ENCODE results near the gene SYNGR3.

Gene SYNGR3

DNA sequence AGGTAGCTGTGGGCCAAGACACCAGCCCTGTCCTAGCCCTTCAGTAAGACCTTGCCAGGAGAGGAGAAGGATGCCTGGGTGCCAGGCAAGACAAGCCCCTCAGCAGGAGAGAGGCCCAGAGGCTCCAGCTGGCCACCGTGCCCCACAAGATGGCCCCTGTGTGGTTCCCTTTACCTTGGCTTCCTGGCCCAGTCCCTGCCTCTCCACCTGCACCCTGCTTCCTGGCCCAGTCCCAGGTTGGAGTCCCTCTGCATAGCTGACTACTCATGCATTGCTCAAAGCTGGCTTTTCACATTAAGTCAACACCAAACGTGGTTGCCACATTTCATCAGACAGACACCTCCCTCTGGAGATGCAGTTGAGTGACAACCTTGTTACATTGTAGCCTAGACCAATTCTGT is 4.0 kb downstream of the SYNGR3 start:
- no peak overlapping the region for H4K5ac ChIP-seq (ENCODE audit: low read length)
- no peaks in the 10 kb centered on the region for H3K79me1 ChIP-seq (ENCODE audit: low read length)
- WGBS (ENCODE audit: extremely low coverage, insufficient coverage, low lambda C conversion rate): no CpG with 5 or more reads among the region's 2 CpGs
- no peak overlapping the region for H3K18ac ChIP-seq (ENCODE audit: low read length)
- no peaks in the 10 kb centered on the region for H3K4me1 ChIP-seq (ENCODE audit: control insufficient read depth, low read depth, low read length)
- no peaks in the 10 kb centered on the region for H3K36me3 ChIP-seq (ENCODE audit: control insufficient read depth, insufficient read depth, low read length)
- no peak overlapping the region for H3K4me3 ChIP-seq (ENCODE audit: low read length)
- no peak overlapping the region for H3K56ac ChIP-seq (ENCODE audit: low read length)
- no peak overlapping the region for H2AK5ac ChIP-seq (ENCODE audit: low read length)
- H3K4me2 ChIP-seq (ENCODE audit: low read length): no peak overlapping the region
- H3K9ac ChIP-seq (ENCODE audit: low read length): no peak overlapping the region
- H3K79me2 ChIP-seq (ENCODE audit: control insufficient read depth, insufficient read depth, low read length): no peaks in the 10 kb centered on the region
- H2BK15ac ChIP-seq (replicated peaks; ENCODE audit: low read depth): no peak overlapping the region
- no peak overlapping the region for H2BK5ac ChIP-seq (ENCODE audit: low read length)
- no peak overlapping the region for H4K8ac ChIP-seq (ENCODE audit: low read depth, low read length)
- H3K27me3 ChIP-seq (ENCODE audit: insufficient read depth, low read length, poor library complexity): peaks cover 3% of the 10 kb centered on the region
- no peak overlapping the region for H2BK120ac ChIP-seq (ENCODE audit: low read depth, low read length)
- no peak overlapping the region for H3K23ac ChIP-seq (ENCODE audit: low read length)
- no peak for DNase-seq
- no peak overlapping the region for H3K4ac ChIP-seq (ENCODE audit: low read depth, low read length)
- no peak overlapping the region for H3K27ac ChIP-seq (ENCODE audit: low read depth, low read length)

DNA sequence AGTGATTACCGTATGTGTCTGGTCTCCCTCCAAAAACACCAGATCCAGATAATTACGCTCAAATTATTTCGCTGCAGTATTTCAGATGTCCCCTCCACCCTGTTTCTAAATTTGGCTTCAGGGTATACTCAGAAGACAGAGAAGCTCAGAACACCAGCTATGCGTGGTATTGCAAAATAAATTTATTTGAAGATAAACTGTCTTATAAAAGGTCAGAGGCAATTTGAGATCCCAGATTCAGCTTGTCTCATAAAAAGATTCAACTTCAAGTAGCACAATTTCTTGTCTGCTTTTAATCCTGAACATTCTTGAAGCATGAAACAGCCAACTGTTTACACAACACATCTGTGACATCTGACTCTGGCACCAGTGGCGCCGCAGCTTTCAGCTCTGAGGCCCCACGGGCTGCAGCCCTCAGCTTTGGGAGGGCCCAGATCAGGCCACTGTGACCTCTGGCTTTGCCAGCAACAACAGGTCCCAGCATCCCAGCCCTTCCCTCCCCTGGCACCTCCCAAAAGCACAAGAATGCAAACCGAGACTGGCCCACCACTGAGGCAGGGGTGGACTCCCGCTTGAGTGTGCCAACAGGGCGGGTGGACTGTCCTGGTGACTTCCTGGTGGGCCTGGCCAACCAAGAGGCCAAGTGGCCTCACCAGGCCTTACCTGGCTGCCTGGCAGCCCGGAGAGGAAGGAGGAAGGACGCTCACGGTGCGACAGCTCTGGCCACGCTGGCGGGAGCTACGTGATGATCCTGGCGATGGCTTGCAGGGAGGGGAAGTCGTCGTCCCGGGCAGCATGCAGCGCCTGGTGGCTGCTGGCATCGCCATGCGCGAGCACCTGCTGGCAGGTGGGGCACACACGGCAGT is 8.0 kb downstream of the SYNGR3 start:
- Histone ChIP-seq H3K23ac (ENCODE audit: low read length) (no peak overlapping the region), H3K79me1 (ENCODE audit: low read length) (no peaks in the 10 kb centered on the region), H3K4me3 (ENCODE audit: low read length) (no peak overlapping the region), H2BK15ac (replicated peaks; ENCODE audit: low read depth) (no peak overlapping the region), H3K27me3 (ENCODE audit: insufficient read depth, low read length, poor library complexity) (no peaks in the 10 kb centered on the region), H4K5ac (ENCODE audit: low read length) (no peak overlapping the region), H3K4ac (ENCODE audit: low read depth, low read length) (no peak overlapping the region), H2BK120ac (ENCODE audit: low read depth, low read length) (no peak overlapping the region), H3K18ac (ENCODE audit: low read length) (no peak overlapping the region), H2AK5ac (ENCODE audit: low read length) (no peak overlapping the region), H3K36me3 (ENCODE audit: control insufficient read depth, insufficient read depth, low read length) (peaks cover 19% of the 10 kb centered on the region), H3K27ac (ENCODE audit: low read depth, low read length) (no peak overlapping the region), H4K8ac (ENCODE audit: low read depth, low read length) (no peak overlapping the region), H3K4me1 (ENCODE audit: control insufficient read depth, low read depth, low read length) (no peaks in the 10 kb centered on the region), H3K56ac (ENCODE audit: low read length) (no peak overlapping the region), H3K79me2 (ENCODE audit: control insufficient read depth, insufficient read depth, low read length) (no peaks in the 10 kb centered on the region), H3K4me2 (ENCODE audit: low read length) (no peak overlapping the region), H3K9ac (ENCODE audit: low read length) (no peak overlapping the region), H2BK5ac (ENCODE audit: low read length) (no peak overlapping the region)
- no peak for DNase-seq
- no CpG with 5 or more reads among the region's 26 CpGs for WGBS (ENCODE audit: extremely low coverage, insufficient coverage, low lambda C conversion rate)

DNA sequence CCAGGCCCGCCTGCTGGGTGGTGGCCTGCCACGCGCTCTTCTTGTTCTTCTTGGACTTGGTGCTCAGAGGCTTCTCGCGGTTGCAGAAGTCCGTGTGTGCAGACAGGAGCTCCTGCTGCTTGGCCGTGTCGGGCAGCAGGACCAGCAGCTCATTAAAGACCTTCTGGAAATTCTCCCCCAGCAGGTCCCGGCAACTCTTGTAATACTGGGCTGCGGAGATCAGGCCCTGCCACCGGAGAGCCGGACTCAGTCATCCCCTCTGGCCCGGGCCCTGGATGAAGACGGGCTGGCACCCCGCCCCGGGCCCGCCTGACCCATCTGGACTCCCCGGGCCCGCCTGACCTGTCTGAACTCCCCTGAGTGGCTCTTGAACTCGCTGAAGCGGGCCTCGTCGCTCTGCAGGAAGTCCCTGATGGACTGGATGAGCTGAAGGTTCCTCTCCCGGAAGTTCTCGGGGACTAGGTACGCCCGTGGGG is 8.6 kb downstream of the SYNGR3 start:
- H3K56ac ChIP-seq (ENCODE audit: low read length): no peak overlapping the region
- DNase-seq: no peak
- no peak overlapping the region for H3K18ac ChIP-seq (ENCODE audit: low read length)
- no peak overlapping the region for H3K4me2 ChIP-seq (ENCODE audit: low read length)
- H4K5ac ChIP-seq (ENCODE audit: low read length): no peak overlapping the region
- no peak overlapping the region for H3K9ac ChIP-seq (ENCODE audit: low read length)
- no peaks in the 10 kb centered on the region for H3K27me3 ChIP-seq (ENCODE audit: insufficient read depth, low read length, poor library complexity)
- H4K8ac ChIP-seq (ENCODE audit: low read depth, low read length): no peak overlapping the region
- H3K36me3 ChIP-seq (ENCODE audit: control insufficient read depth, insufficient read depth, low read length): peaks cover 19% of the 10 kb centered on the region
- no peak overlapping the region for H3K4me3 ChIP-seq (ENCODE audit: low read length)
- WGBS (ENCODE audit: extremely low coverage, insufficient coverage, low lambda C conversion rate): no CpG with 5 or more reads among the region's 27 CpGs
- H3K4ac ChIP-seq (ENCODE audit: low read depth, low read length): no peak overlapping the region
- no peak overlapping the region for H3K27ac ChIP-seq (ENCODE audit: low read depth, low read length)
- H2BK5ac ChIP-seq (ENCODE audit: low read length): no peak overlapping the region
- H3K79me1 ChIP-seq (ENCODE audit: low read length): peaks cover 1% of the 10 kb centered on the region
- peaks cover 1% of the 10 kb centered on the region for H3K79me2 ChIP-seq (ENCODE audit: control insufficient read depth, insufficient read depth, low read length)
- H2BK120ac ChIP-seq (ENCODE audit: low read depth, low read length): no peak overlapping the region
- H3K23ac ChIP-seq (ENCODE audit: low read length): no peak overlapping the region
- no peaks in the 10 kb centered on the region for H3K4me1 ChIP-seq (ENCODE audit: control insufficient read depth, low read depth, low read length)
- no peak overlapping the region for H2BK15ac ChIP-seq (replicated peaks; ENCODE audit: low read depth)
- H2AK5ac ChIP-seq (ENCODE audit: low read length): no peak overlapping the region

DNA sequence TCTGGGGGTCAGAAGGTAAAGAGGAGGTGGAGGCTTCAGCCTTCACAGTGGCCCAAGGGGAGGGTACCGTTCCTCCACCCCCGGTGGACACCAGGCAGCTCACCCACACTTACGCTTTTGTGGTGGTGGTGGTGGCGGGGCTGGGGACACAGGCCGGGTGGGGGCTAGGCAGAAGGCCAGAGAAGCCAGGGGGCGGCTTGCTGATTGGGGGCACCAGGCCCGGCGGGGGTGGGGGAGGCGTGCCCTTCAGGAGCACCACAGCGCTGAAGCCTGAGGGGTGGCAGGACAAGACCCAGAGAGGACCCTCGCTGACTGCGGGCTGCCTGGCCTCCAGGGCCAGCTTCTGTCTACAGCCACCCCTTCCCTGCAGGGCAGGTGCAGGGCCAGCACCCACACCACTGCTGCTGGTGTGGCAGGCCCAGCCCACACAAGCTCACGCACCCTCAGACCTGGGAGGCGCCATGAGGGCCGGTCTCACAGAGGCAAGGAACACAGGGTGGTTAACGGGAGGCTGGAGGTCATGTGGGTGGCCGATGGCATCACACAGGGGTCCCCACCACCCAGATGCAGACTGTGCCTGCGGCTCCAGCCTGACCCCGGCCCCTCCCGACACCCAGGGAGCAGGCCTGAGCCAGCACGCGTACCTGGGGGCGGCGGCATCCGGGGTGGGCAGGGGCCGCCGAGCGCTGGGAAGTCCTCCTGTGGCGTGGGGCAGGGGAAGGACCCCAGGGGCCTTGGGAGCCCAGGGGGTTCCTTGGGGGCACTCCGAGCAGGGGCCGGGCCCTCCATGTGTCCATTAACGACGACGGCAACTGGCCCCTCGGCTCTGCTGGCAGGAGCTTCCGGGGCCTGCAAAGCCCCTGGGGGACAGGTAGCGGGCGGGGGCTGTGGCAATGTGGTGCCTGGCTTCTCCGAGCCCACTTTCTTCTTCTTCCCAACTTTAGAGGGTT is 9.4 kb downstream of the SYNGR3 start:
- H3K79me2 ChIP-seq (ENCODE audit: control insufficient read depth, insufficient read depth, low read length): peaks cover 4% of the 10 kb centered on the region
- H3K18ac ChIP-seq (ENCODE audit: low read length): no peak overlapping the region
- no peak for DNase-seq
- H2AK5ac ChIP-seq (ENCODE audit: low read length): no peak overlapping the region
- H3K56ac ChIP-seq (ENCODE audit: low read length): no peak overlapping the region
- no CpG with 5 or more reads among the region's 39 CpGs for WGBS (ENCODE audit: extremely low coverage, insufficient coverage, low lambda C conversion rate)
- H3K79me1 ChIP-seq (ENCODE audit: low read length): peaks cover 4% of the 10 kb centered on the region
- no peak overlapping the region for H2BK15ac ChIP-seq (replicated peaks; ENCODE audit: low read depth)
- H2BK120ac ChIP-seq (ENCODE audit: low read depth, low read length): no peak overlapping the region
- no peak overlapping the region for H3K4me2 ChIP-seq (ENCODE audit: low read length)
- H3K36me3 ChIP-seq (ENCODE audit: control insufficient read depth, insufficient read depth, low read length): peaks cover 19% of the 10 kb centered on the region
- no peak overlapping the region for H3K27ac ChIP-seq (ENCODE audit: low read depth, low read length)
- no peak overlapping the region for H3K4ac ChIP-seq (ENCODE audit: low read depth, low read length)
- H4K5ac ChIP-seq (ENCODE audit: low read length): no peak overlapping the region
- H3K27me3 ChIP-seq (ENCODE audit: insufficient read depth, low read length, poor library complexity): no peaks in the 10 kb centered on the region
- H3K4me1 ChIP-seq (ENCODE audit: control insufficient read depth, low read depth, low read length): peaks cover 1% of the 10 kb centered on the region
- no peak overlapping the region for H3K9ac ChIP-seq (ENCODE audit: low read length)
- H4K8ac ChIP-seq (ENCODE audit: low read depth, low read length): no peak overlapping the region
- no peak overlapping the region for H3K4me3 ChIP-seq (ENCODE audit: low read length)
- no peak overlapping the region for H2BK5ac ChIP-seq (ENCODE audit: low read length)
- no peak overlapping the region for H3K23ac ChIP-seq (ENCODE audit: low read length)

DNA sequence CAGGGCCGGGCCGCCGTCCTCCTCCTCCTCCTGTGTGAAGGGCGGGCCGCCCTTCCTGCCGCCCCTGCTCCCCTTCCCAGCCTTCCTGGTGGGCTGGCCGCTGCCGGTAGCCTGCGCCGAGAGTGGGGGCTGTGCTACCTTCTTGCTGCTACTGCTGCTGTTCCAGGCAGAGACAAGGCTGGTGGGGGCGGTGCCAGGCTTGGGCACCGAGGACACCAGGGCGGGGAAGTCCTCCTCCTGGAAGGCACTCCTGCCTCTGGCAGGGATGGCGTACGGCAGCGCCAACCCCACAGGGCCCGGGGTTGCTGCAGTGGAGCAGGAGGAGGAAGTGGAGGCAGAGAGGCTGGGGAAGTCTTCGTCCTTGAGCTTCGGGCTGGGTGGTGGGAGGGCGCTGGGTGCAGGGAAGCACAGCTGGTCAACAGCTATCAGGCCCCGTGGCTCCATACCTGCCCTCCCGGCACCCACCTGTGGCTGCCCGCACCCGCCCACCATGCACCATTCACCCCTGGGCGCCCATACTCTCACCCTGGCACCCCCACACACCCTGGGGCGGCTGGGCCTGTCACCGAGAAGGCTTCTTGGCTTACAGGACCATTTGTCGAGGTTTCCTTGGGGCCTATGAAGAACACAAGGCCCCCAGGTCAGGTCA is 10.2 kb downstream of the SYNGR3 start:
- Histone ChIP-seq H3K4me1 (ENCODE audit: control insufficient read depth, low read depth, low read length) (peaks cover 3% of the 10 kb centered on the region), H2AK5ac (ENCODE audit: low read length) (no peak overlapping the region), H2BK5ac (ENCODE audit: low read length) (no peak overlapping the region), H3K79me1 (ENCODE audit: low read length) (peaks cover 6% of the 10 kb centered on the region), H3K27me3 (ENCODE audit: insufficient read depth, low read length, poor library complexity) (no peaks in the 10 kb centered on the region), H2BK120ac (ENCODE audit: low read depth, low read length) (no peak overlapping the region), H3K23ac (ENCODE audit: low read length) (no peak overlapping the region), H3K4me2 (ENCODE audit: low read length) (no peak overlapping the region), H3K36me3 (ENCODE audit: control insufficient read depth, insufficient read depth, low read length) (peaks cover 19% of the 10 kb centered on the region), H3K9ac (ENCODE audit: low read length) (no peak overlapping the region), H4K5ac (ENCODE audit: low read length) (no peak overlapping the region), H3K4me3 (ENCODE audit: low read length) (no peak overlapping the region), H3K56ac (ENCODE audit: low read length) (no peak overlapping the region), H3K18ac (ENCODE audit: low read length) (no peak overlapping the region), H4K8ac (ENCODE audit: low read depth, low read length) (no peak overlapping the region), H2BK15ac (replicated peaks; ENCODE audit: low read depth) (no peak overlapping the region), H3K27ac (ENCODE audit: low read depth, low read length) (no peak overlapping the region), H3K4ac (ENCODE audit: low read depth, low read length) (no peak overlapping the region), H3K79me2 (ENCODE audit: control insufficient read depth, insufficient read depth, low read length) (peaks cover 4% of the 10 kb centered on the region)
- no CpG with 5 or more reads among the region's 28 CpGs for WGBS (ENCODE audit: extremely low coverage, insufficient coverage, low lambda C conversion rate)
- DNase-seq: no peak

All from mesendoderm (in vitro differentiated cells).